Activated naive CD4-positive, alpha-beta T cell treated with anti-CD3 and anti-CD28 coated beads, Interleukin-2, amount 10 ng/mL, durations not matched to agents 7 days and 5 days (primary cell): ENCODE measurements around the gene DENND2D.

Source experiments
- CTCF ChIA-PET: fragments of 350-600 bp; sonication (Branson Sonifier 250); formaldehyde crosslinking; loops from one replicate; lab custom pipeline; 2021; ENCODE audit warnings: antibody characterized with exemption; lab: Charles Lee
- DNase-seq: peaks from one replicate; pipeline ENCODE4 v3.0.0-alpha.2; 2020
- H3K27ac Mint-ChIP-seq: one replicate; pipeline ENCODE4 v1.8.0; 2021; ENCODE audit warnings: mild to moderate bottlenecking, moderate library complexity, mixed read lengths
- H3K27me3 Mint-ChIP-seq: one replicate; pipeline ENCODE4 v1.8.0; 2021; ENCODE audit warnings: mild to moderate bottlenecking, mixed read lengths
- H3K36me3 Mint-ChIP-seq: one replicate; pipeline ENCODE4 v1.8.0; 2021; ENCODE audit warnings: mixed read lengths
- H3K4me1 Mint-ChIP-seq: one replicate; pipeline ENCODE4 v1.8.0; 2021; ENCODE audit warnings: mixed read lengths
- H3K4me3 Mint-ChIP-seq: one replicate; pipeline ENCODE4 v1.8.0; 2021; ENCODE audit warnings: mild to moderate bottlenecking, moderate library complexity, mixed read lengths
- H3K9me3 Mint-ChIP-seq: one replicate; pipeline ENCODE4 v1.8.0; 2021; ENCODE audit warnings: mixed read lengths

The DENND2D gene

GRCh38 chr1:111227851-111228747 lies 27.7 kb upstream of the DENND2D start:
- peak overlapping the region; percentile 92 for H3K27ac Mint-ChIP-seq
- DNase-seq, result no peak
- H3K9me3 Mint-ChIP-seq, result peaks cover 2% of the 10 kb centered on the region
- H3K4me1 Mint-ChIP-seq, result peaks cover 85% of the 10 kb centered on the region
- CTCF ChIA-PET, result interaction anchor here (1.1 to 10.7 kb wide), 3 partner anchors 12 to 130 kb away, joined by 4 to 96 read pairs (median 4); no protein-coding TSS in a partner anchor
- peaks cover 18% of the 10 kb centered on the region for H3K36me3 Mint-ChIP-seq
- no peak overlapping the region for H3K4me3 Mint-ChIP-seq
- no peaks in the 10 kb centered on the region for H3K27me3 Mint-ChIP-seq

GRCh38 chr1:111227434-111227833 lies 27.0 kb upstream of the DENND2D start, which contains the start of gene CHI3L2:
TSS of gene CHI3L2 (plus strand) at chr1:111227713. CDS start at chr1:111227730, 17 bp downstream.
- peak within 1 kb of the TSS; percentile 92 for H3K27ac Mint-ChIP-seq
- CTCF ChIA-PET, result interaction anchor here (0.9 to 10.7 kb wide), 5 partner anchors 10 to 173 kb away, joined by 3 to 96 read pairs (median 4); no protein-coding TSS in a partner anchor
- DNase-seq, result no peak

GRCh38 chr1:111225717-111226400 lies 25.4 kb upstream of the DENND2D start:
- peak overlapping the region; percentile 56 for H3K4me3 Mint-ChIP-seq
- H3K27ac Mint-ChIP-seq, result peak overlapping the region; percentile 92
- peaks cover 16% of the 10 kb centered on the region for H3K36me3 Mint-ChIP-seq
- CTCF ChIA-PET, result interaction anchor here (0.8 to 10.7 kb wide), 11 partner anchors 8 to 215 kb away, joined by 3 to 96 read pairs (median 6); no protein-coding TSS in a partner anchor
- peaks cover 2% of the 10 kb centered on the region for H3K9me3 Mint-ChIP-seq
- no peaks in the 10 kb centered on the region for H3K27me3 Mint-ChIP-seq
- peaks cover 91% of the 10 kb centered on the region for H3K4me1 Mint-ChIP-seq
- DNase-seq, result peak; percentile 63

More at GRCh38 chr1:111227434-111227833, 27.0 kb upstream of the DENND2D start, which contains the start of gene CHI3L2:
- Mint-ChIP-seq H3K4me3 (no peak within 1 kb of the TSS), H3K9me3 (peaks cover 2% of the 10 kb centered on the region), H3K27me3 (no peaks in the 10 kb centered on the region), H3K36me3 (peaks cover 18% of the 10 kb centered on the region), H3K4me1 (peaks cover 91% of the 10 kb centered on the region)

- no peak for DNase-seq
- peaks cover 12% of the 10 kb centered on the region for H3K36me3 Mint-ChIP-seq
Measured at GRCh38 chr1:111225091-111225490, 24.6 kb upstream of the DENND2D start.

GRCh38 chr1:111223126-111223685 lies 22.8 kb upstream of the DENND2D start:
- H3K9me3 Mint-ChIP-seq, result no peaks in the 10 kb centered on the region
- H3K27me3 Mint-ChIP-seq, result no peaks in the 10 kb centered on the region
- H3K4me3 Mint-ChIP-seq, result peak overlapping the region; percentile 71
- peaks cover 15% of the 10 kb centered on the region for H3K36me3 Mint-ChIP-seq
- DNase-seq, result no peak
- CTCF ChIA-PET, result interaction anchor here (0.6 to 10.7 kb wide), 20 partner anchors 9 to 545 kb away, joined by 3 to 250 read pairs (median 4); partner anchors contain the start of genes DENND2D and WDR77
- peaks cover 96% of the 10 kb centered on the region for H3K4me1 Mint-ChIP-seq
- H3K27ac Mint-ChIP-seq, result peak overlapping the region; percentile 98

More at GRCh38 chr1:111225091-111225490, 24.6 kb upstream of the DENND2D start:
- peaks cover 93% of the 10 kb centered on the region for H3K4me1 Mint-ChIP-seq
- no peaks in the 10 kb centered on the region for H3K27me3 Mint-ChIP-seq
- peak overlapping the region; percentile 92 for H3K27ac Mint-ChIP-seq
- no peaks in the 10 kb centered on the region for H3K9me3 Mint-ChIP-seq
- CTCF ChIA-PET, result interaction anchor here (1.2 to 10.7 kb wide), 7 partner anchors 11 to 216 kb away, joined by 5 to 96 read pairs (median 7); no protein-coding TSS in a partner anchor
- H3K4me3 Mint-ChIP-seq, result peak overlapping the region; percentile 56

- Mint-ChIP-seq H3K36me3 (peaks cover 12% of the 10 kb centered on the region), H3K27ac (peak overlapping the region; percentile 98), H3K4me3 (peak overlapping the region; percentile 71), H3K27me3 (no peaks in the 10 kb centered on the region), H3K9me3 (peaks cover 5% of the 10 kb centered on the region), H3K4me1 (peaks cover 96% of the 10 kb centered on the region)
- CTCF ChIA-PET, result interaction anchor here (0.8 to 10.7 kb wide), 18 partner anchors 9 to 525 kb away, joined by 3 to 250 read pairs (median 4); partner anchors contain the start of genes DENND2D and WDR77
- peak; percentile 87 for DNase-seq
Measured at GRCh38 chr1:111222308-111223125, 22.1 kb upstream of the DENND2D start.

GRCh38 chr1:111221633-111222291 lies 21.3 kb upstream of the DENND2D start:
- Mint-ChIP-seq H3K36me3 (peaks cover 12% of the 10 kb centered on the region), H3K9me3 (peaks cover 5% of the 10 kb centered on the region), H3K27ac (peak overlapping the region; percentile 98), H3K4me1 (peaks cover 96% of the 10 kb centered on the region), H3K4me3 (peak overlapping the region; percentile 71), H3K27me3 (no peaks in the 10 kb centered on the region)
- DNase-seq, result peak; percentile 77
- CTCF ChIA-PET, result interaction anchor here (0.8 to 10.7 kb wide), 10 partner anchors 15 to 220 kb away, joined by 3 to 250 read pairs (median 4); partner anchors contain the start of gene DENND2D

- CTCF ChIA-PET, result interaction anchor here (0.8 to 10.7 kb wide), 9 partner anchors 15 to 190 kb away, joined by 3 to 250 read pairs (median 3); partner anchors contain the start of gene DENND2D
- no peaks in the 10 kb centered on the region for H3K27me3 Mint-ChIP-seq
- H3K4me1 Mint-ChIP-seq, result peaks cover 96% of the 10 kb centered on the region
- H3K27ac Mint-ChIP-seq, result peak overlapping the region; percentile 98
- H3K4me3 Mint-ChIP-seq, result peak overlapping the region; percentile 71
- DNase-seq, result no peak
- peaks cover 5% of the 10 kb centered on the region for H3K9me3 Mint-ChIP-seq
- H3K36me3 Mint-ChIP-seq, result peaks cover 12% of the 10 kb centered on the region
Measured at GRCh38 chr1:111221276-111221632, 20.8 kb upstream of the DENND2D start.

- DNase-seq, result no peak
- peak overlapping the region; percentile 59 for H3K4me3 Mint-ChIP-seq
- peaks cover 5% of the 10 kb centered on the region for H3K9me3 Mint-ChIP-seq
- H3K27me3 Mint-ChIP-seq, result no peaks in the 10 kb centered on the region
- peaks cover 95% of the 10 kb centered on the region for H3K4me1 Mint-ChIP-seq
- peaks cover 12% of the 10 kb centered on the region for H3K36me3 Mint-ChIP-seq
- CTCF ChIA-PET, result interaction anchor here (1.4 to 10.7 kb wide), 5 partner anchors 12 to 113 kb away, joined by 3 to 250 read pairs (median 6); partner anchors contain the start of gene DENND2D
- H3K27ac Mint-ChIP-seq, result peak overlapping the region; percentile 98
Measured at GRCh38 chr1:111220302-111220890, 19.9 kb upstream of the DENND2D start.

- H3K9me3 Mint-ChIP-seq, result peaks cover 5% of the 10 kb centered on the region
- H3K27me3 Mint-ChIP-seq, result no peaks in the 10 kb centered on the region
- H3K4me3 Mint-ChIP-seq, result peak overlapping the region; percentile 59
- CTCF ChIA-PET, result interaction anchor here (0.6 to 10.7 kb wide), 5 partner anchors 11 to 226 kb away, joined by 3 to 250 read pairs (median 6); partner anchors contain the start of gene DENND2D
- H3K4me1 Mint-ChIP-seq, result peaks cover 95% of the 10 kb centered on the region
- H3K27ac Mint-ChIP-seq, result peak overlapping the region; percentile 98
- DNase-seq, result peak; percentile 66
- peaks cover 12% of the 10 kb centered on the region for H3K36me3 Mint-ChIP-seq
Measured at GRCh38 chr1:111219557-111220286, 19.3 kb upstream of the DENND2D start.
